GM19025 (cell line): ENCODE results near the gene PROM1.

Experiments
- ATAC-seq: cut with Tn5 transposase; IDR thresholded peaks from one replicate; pipeline ENCODE4 v1.9.1; 2021; ENCODE audit warnings: mild to moderate bottlenecking, low read depth, moderate library complexity; ENCODE audit not compliant: unreplicated experiment

PROM1 gene, protein sequence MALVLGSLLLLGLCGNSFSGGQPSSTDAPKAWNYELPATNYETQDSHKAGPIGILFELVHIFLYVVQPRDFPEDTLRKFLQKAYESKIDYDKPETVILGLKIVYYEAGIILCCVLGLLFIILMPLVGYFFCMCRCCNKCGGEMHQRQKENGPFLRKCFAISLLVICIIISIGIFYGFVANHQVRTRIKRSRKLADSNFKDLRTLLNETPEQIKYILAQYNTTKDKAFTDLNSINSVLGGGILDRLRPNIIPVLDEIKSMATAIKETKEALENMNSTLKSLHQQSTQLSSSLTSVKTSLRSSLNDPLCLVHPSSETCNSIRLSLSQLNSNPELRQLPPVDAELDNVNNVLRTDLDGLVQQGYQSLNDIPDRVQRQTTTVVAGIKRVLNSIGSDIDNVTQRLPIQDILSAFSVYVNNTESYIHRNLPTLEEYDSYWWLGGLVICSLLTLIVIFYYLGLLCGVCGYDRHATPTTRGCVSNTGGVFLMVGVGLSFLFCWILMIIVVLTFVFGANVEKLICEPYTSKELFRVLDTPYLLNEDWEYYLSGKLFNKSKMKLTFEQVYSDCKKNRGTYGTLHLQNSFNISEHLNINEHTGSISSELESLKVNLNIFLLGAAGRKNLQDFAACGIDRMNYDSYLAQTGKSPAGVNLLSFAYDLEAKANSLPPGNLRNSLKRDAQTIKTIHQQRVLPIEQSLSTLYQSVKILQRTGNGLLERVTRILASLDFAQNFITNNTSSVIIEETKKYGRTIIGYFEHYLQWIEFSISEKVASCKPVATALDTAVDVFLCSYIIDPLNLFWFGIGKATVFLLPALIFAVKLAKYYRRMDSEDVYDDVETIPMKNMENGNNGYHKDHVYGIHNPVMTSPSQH

DNA sequence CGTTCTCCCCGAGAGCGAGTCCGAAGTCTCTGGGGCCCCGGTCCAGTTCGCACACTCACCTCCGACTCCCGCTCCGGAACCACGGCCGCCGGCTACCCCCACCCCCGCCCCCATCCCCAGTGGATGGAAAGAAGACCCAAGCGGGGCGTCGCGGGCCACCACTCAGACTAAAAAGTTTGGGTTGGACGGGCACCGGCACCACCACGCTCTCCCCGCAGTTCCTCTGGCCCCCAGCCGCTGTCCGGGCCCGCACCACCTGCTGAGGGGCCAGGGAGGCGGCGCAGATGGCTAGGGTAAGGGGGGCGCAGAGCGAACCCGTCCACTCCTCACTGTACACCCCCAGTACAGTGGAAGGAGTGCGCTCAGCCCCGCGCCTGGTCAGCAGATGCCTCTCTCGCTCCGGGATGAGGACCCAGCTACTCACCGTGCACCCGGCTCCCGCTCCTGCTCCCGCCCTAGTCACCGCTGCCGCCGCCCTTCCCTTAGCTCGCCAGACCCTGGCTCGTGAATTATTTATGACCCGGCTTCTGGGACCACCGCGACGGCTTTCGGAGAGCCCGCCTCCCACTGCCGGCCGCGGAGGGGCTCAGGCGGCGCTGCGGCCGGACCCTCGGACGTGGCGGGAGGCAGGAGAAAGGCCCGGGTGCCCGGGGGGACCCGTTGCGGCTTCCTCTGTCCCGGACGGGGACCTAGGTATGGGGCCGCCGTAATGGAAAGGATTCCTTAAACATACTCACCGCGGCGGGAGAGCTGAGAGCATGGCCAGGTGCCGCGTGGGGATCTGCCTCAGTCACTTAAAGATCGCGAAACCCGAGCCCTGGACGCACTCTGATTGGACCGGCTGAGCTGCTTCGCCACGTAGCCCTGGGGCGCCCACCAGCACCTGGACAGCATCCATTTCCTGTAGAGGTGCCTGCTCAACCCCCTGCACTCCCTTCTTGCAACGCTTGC lies at the start of gene PROM1:
TSS of gene PROM1 (minus strand) at position 783 of the 951 bp plus-strand sequence. CDS start 8,117 bp downstream, outside the sequence.
- ATAC-seq, result no peak

DNA sequence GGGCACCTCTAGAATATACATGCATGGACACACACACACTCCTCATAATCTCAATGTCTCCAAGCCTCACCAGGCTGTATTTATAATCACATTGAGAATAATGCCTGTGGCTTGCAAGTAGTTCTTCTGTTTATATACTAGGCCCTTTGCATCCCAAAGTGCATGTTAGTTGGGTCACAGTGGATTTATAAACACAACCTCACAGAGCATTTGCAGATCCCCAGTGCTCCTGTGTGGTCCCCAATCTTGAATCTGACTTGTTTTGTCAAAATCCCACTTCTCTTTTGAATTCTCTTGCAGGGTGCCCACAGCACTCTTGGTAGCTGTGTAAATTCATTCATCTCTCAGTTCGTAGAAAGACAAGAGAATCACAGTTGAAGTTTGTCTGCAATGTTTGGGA lies 49.6 kb upstream of the PROM1 start:
- ATAC-seq, result no peak

DNA sequence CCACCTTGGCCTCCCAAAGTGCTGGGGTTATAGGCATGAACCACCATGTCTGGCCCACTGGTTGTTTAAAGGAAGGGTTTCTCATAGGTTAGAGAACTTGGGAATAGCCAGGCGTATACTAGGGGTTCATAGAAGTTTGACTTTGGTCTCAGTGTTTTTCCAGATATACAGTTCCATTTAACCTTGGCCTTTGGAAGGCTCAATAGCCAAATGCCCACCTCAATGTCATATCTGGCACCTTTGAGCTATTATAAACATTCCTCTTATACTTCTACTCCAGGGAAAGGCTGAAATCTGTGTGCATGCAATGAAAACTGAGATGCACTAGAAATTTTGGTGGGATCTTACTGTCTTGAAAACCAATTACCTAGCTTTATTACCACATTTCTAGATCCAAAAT lies 47.5 kb upstream of the PROM1 start:
- no peak for ATAC-seq

DNA sequence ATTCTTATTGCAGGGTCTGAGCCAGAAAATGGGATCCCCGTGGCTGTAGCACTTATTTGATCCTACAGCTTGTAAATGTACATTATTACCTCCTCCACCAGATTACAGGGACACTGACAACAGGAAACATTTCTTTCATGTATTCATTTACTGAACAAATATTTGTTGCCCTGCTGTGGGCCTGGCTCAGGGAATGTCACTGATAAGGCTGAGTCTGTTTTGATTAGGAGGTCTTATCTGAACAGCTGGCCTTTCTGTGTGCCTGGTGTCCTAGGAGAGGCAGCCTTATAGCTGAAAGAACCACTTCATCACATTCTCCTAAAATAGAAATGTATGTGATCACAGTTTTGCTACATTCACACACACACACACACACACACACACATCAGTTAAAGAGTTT lies 45.5 kb upstream of the PROM1 start:
- no peak for ATAC-seq

DNA sequence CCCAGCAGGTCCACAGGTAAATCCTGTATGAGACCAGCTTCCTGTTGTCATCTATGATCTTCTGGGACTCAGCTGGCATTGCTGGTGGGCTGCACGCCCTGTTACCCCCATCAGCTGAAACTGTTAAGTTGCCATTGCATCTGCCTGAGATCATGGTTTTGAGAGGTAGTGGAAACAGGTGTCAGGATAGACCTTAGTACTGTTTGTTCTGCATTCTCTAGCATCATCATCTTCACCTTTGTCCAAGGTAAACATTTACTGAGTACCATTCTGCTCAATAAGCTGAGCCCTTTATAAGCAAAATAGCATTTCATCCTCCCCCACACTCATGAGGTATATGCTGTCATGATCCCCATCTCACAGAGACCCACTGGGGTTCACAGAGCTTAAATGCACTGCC lies 42.9 kb upstream of the PROM1 start:
- no peak for ATAC-seq

DNA sequence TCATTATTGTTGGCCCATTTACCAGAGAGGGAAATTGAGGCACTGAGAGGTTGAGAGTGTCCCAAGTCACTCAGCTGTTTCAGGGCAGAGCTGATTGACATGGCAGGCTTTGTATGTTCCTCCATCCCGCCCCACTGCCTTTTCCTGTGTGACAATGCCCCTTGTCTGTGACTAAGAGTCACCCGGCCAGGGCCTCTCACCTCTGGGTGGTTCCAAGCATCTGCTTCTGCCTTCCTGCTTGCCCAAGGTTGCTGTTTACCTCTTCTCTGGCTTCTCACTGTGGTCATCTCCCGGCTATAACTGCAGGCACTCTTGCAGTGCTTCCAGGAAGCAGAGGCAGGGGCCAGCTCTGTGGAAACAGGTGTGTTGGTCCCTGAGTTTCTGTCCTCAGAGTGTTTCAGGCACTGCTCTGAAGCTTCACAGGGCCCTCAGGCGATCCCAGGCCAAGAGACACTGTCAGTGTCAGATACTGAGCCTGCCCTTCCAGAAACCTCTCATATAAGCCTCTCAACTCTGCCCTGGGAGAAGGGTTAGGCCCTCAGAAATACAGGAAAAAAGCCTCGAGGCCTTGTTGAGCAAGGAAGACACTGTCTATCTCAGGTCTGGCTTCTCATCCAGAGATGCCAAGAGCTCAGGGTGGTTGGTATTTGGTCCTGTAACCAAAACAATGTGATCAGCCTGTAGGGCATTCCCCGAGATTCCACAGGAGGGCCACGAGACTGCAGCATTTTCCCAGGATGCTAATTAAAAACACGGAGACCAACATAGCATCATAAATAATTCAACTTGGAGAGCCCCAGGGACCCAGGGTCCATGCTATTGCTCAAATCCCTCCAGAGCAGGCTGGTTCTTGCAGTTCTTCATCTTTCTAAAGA lies 42.0 kb upstream of the PROM1 start:
- ATAC-seq, result no peak

DNA sequence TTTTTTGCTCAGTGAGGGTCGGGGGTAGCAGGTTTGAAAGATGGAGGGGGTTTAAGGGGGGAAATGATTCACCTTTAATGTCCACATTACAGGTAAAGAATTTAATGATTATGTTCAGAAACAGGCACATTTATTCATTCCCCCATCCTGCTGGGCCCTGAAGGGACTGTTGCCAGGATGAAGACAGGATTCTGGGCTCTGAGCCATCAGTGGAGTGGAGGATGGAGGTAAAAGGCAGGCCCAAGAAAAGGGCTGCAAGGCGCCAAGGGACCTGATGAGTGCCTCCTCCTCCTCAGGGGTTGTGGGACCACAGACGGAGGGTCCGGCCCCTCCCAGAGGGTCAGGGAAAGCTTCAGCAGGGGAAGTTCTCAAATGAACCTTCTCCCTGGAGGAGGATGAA lies 40.4 kb upstream of the PROM1 start:
- ATAC-seq, result no peak

DNA sequence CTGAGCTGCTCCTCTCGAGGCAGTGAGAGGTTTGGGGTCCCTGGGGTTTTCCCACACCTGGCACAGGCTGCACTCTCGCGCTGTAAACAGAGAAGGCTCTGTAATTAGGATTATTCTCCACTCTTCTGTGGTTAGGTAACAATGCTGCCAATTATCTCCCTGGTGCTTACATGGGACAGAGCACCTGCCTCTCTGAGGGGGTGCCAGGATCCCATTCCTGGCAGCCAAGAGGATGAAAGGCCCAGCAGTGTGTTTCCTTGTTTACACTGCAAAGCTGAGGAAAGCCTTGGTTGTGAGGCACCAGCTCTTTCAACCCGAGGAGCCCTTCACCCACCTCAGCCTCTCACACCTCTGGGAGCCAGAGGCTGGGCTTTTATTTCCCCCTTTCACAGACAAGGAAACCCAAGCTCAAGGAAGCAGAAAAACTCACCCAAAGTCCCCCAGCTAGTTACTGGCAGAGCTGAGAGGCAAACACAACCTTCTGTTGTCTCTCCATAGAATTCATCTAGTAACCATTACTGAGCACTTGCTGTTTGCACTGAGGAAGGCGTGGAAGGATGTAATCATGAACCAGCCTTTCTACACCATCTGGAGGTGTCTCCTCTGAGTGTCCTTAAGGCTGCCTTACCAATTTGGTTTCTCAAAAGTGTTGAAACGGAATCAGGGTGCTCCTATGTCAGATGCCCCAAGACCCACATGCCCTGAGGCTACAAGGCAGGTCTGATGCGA lies 39.7 kb upstream of the PROM1 start:
- no peak for ATAC-seq

DNA sequence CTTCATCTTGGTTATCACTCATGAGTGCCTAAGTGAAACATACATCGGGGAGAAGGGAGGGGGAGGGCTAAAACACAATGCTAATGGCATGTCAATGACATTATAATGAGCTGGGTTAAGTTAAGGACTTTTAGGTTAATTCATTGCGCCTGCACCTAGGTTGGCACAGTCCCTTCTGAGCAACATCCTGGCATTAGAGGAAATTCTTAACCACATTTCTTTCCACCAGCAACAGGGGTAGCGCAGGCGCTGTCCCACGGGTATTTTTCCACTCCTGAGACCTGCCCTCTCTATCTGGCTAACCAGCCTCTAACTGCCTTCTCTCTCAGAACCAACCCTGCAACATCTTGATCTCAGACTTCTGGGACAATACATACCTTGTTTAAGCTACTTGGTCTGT lies 39.0 kb upstream of the PROM1 start:
- no peak for ATAC-seq

DNA sequence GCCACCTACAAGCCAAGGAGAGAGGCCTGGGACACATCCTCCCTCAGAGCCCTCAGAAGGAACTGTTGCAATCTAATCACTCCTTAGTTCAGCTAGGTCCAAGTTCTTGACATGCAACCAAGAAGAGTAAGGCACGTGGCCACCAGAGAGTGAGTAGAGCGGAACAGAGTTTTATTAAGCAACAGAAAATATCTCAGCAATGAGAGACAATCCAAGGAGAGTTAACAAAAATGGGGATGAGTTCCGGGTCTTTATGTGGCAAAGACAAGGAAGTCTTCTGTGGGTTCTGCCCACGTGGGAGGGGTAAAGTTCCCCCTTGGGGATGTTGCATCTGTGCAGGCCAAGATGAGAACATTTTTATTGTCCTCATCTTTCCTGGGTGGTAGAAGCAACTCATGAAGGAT lies 38.5 kb upstream of the PROM1 start:
- ATAC-seq, result no peak

DNA sequence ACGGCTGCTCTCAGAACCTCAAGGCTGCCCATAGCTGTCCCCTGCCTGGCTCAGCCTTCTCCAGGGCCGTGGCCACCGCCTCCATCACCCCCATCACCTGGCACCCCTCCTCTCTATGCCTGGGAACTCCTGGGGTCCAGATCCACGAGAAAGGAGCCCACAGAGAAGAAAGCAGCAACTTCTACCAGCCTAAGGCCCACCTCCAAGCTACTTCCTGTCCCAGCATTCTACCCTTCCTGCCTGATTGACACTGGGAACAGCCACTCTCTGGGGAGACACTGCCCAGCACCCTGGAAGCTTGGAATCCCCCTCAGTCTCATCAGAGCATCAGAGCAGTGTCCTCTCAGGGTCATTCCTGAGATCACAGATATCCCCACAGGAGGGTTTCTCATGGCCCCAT lies 36.9 kb upstream of the PROM1 start:
- ATAC-seq, result no peak

DNA sequence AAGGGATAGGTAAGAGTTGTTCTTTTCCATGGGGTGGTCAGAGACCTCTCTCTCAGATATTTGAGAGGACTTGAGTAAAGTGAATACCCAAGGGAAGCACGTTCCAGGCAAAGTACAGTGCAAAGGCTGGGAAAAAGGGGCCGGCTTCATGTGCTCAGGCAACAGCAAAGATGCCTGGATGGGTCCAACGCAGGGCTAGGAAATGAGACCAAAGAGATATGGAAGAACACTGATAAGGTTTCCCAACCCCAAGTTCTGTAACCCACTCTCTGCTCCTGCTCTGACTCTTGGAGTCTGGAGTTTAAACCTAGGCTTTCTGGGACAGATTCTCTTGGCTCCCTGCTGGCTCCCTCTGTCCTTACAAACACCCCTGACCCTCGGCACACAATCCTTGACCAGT lies 36.2 kb upstream of the PROM1 start:
- no peak for ATAC-seq

DNA sequence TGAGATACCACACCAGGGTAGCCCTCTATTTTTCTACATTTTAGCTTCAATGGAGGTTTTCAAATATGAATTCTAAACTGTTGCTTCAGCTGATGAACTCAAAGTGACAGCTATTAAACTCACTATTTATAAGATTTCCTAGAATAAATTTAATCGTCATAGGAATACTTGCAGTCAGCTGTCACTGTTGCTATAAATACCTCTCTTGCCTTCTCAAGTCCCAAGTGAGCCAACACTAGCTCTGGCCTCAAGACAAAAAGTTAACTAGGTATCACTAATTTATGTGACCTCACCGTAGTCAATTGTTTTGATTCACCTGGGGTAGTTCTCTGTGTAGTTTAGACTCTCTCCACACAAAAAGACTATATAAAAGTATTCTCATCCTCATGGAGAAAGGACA lies 34.3 kb upstream of the PROM1 start:
- no peak for ATAC-seq

DNA sequence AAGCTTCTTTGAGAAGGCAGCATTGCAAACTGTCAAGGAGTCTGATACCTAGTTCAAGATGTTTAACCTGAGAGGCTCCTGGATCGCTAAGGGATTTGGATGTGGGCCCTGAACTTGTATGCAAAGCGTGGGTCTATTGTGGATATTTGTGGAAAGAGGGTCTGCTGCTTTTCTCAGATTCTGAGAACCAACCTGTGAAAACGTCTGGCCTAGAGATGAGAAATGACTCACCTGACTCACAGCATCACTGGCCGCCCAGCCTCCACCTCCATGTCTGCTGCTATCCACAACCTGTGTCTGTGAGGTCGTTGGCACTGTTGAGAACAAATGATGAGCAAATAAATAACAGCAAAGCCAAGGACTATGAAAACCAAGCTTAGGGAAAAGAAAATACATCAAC lies 33.3 kb upstream of the PROM1 start:
- no peak for ATAC-seq

DNA sequence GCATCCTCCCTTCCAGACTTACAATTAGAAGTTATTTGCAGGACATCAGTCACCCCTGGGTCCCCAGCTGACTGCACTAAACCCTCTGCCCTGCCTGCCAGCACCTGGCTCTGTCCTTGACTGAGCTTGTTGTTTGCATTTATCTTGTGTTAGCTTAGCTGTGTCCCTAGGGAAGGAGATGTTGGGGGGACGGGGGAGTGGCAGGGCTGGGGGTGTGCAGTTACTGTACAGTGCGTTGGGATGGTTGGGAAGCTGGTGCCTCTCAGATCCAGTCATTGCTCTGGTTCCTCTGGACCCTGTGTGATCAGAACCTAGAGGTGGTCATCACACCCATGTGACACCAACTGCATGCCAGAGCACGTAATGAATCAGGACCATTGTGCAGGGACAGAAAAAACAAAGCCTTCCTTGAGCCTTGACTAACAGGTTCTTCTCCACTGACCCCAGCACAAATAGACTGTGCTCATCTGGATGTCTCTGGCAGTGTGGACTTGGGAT lies 32.7 kb upstream of the PROM1 start:
- no peak for ATAC-seq

DNA sequence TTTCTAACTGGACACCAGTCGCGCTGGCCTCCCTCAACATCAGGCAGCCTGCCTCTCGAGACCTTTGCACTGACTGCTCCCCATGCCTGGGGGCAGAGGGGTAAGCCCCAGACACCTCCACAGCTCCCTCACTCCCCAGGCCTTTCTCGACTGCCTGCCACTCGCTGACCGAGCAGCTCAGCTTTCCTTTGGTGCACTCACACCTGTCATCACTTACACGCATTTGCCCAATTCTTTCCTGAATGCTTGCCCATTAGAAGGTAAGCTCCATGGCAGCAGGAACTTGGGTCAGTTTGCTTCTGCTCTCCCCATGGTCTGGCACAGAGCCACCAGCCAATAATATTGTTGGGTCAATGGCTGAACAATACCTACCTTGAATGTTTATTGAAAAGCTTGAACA lies 32.2 kb upstream of the PROM1 start:
- no peak for ATAC-seq

DNA sequence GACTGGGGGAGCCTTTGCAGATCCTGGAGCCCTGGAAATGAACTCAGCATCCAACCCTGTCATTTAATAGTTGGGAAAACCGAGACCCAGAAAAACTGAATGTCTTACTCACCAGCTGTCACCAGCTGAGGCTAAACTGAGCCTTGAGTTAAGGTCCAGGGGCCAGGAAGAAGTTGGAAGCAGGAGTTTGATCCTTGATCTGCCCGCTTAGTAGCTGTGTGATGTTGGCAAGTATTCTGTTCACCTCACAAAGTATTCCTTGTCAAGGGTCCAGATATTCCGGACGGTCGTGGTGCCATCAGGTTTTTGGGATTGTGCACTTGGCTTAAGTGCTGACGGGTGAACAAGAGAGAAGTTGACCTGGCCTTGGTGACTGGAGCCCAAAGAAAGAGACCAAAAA lies 30.7 kb upstream of the PROM1 start:
- no peak for ATAC-seq

DNA sequence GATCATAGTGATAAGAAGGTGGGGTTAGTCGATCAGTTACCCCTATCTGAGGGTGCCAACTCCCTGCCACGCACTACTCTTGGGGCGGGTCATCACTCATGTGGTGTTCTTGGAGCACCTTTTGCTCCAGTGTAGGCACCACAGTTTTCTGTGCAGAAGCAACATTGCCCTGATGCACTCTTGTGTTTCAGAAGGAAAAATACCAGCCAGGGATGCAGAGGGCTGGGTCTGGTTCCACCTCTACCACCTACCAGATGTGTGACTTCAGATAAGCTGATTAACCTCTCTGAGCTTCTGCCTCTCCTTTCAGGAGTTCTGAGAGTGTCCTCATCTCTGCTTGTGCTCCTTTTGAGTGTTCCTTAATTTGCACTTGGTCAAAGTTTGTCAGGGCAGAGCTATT lies 29.9 kb upstream of the PROM1 start:
- no peak for ATAC-seq

DNA sequence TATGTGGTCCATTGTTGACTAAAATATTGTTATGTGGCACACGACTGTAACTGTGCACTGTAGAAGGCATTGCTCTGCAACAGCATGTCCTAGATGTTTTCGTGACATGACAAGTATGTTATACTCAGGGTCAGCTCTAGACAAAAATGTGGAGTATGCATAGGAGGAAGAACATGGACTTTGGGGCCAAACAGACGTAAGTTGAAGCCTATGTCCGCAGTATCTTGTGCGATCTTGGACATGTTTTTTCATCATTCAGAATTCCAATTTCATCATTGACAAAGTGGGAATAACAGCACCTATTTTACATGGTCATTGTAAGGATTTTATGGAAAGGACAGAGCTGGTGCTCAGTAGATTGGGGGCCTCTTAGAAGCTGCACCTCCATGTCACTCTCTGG lies 27.7 kb upstream of the PROM1 start:
- no peak for ATAC-seq
